Skin epidermis (tissue), 12 donors: Measurements from ENCODE around the gene ALOX15B.

Source experiments
- H3K27ac ChIP-seq, 21 experiments: fragments of 200-600 bp; sonication (generic) in 11 of 21; one replicate each; pipeline ENCODE4 v1.5.0; 2020; ENCODE audit warnings: mild to moderate bottlenecking in 3 of 21, inconsistent platforms in 2 of 21, moderate library complexity in 2 of 21
- H3K4me3 ChIP-seq, 7 experiments: fragments of 200-600 bp; sonication (generic) in 2 of 7; one replicate each; pipeline ENCODE4 v1.5.0; 2020; ENCODE audit warnings: inconsistent platforms in 2 of 7, mild to moderate bottlenecking in 2 of 7, moderate library complexity in 1 of 7

ALOX15B gene

GRCh38 chr17:8031261-8031661, 7.6 kb upstream of the ALOX15B start:
- no peak overlapping the region for H3K27ac ChIP-seq

GRCh38 chr17:8031950-8032349, 6.9 kb upstream of the ALOX15B start:
- H3K4me3 ChIP-seq: no peak overlapping the region
- no peak overlapping the region for H3K27ac ChIP-seq

More at GRCh38 chr17:8031261-8031661, 7.6 kb upstream of the ALOX15B start:
- H3K4me3 ChIP-seq: no peak overlapping the region

DNA sequence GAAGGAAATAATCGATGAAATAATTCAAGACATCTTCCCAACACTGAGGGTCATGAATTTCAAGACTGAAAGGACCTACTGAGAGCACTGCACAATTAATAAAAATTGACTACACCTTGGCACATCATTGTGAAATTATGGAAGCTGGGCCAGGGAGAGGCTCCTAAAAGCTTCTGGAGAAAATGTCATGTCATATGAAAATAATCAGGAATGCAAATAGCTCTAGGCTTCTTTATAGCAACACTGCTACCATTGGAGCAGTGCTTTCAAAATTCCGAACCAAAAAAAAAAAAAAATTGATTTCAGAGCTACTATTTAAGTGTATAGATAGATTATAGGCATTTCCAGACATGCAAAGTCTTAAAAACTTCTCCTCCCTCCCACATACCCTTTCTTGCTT, 6.4 kb upstream of the ALOX15B start:
- H3K27ac ChIP-seq: no peak overlapping the region
- H3K4me3 ChIP-seq: no peak overlapping the region

- peak overlapping the region in 6 of 21 experiments; percentile 10 to 68 (median 47) for H3K27ac ChIP-seq
Observed at GRCh38 chr17:8039611-8040168, 831 bp downstream of the ALOX15B start.

GRCh38 chr17:8041249-8041928, 2.5 kb downstream of the ALOX15B start:
- Histone ChIP-seq H3K4me3 (no peak overlapping the region), H3K27ac (peak overlapping the region in 7 of 21 experiments; percentile 2 to 68 (median 21))

More at GRCh38 chr17:8039611-8040168, 831 bp downstream of the ALOX15B start:
- H3K4me3 ChIP-seq: peak overlapping the region in 6 of 7 experiments; percentile 14 to 36 (median 20)

DNA sequence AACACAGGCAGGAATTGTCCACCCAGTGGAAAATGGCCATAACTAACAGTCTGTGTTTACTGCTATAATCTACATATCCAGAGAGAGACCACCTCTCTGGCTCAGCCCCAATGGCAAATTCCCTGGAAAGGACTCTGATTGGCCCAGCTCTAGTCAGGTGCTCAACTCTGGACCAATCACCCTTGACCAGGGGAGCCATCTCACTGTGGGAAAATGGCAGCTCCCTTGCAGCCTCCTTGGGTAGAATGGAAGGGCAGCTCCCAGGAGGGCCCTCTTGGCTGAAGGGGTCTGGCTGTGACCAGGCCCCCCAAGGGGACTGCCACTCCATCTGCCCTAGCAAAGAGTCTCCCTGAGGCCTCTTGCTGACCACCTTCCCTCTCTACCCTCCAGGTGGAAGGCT, 3.1 kb downstream of the ALOX15B start:
- Histone ChIP-seq H3K4me3 (no peak overlapping the region), H3K27ac (peak overlapping the region in 1 of 21 experiments; percentile 68)

DNA sequence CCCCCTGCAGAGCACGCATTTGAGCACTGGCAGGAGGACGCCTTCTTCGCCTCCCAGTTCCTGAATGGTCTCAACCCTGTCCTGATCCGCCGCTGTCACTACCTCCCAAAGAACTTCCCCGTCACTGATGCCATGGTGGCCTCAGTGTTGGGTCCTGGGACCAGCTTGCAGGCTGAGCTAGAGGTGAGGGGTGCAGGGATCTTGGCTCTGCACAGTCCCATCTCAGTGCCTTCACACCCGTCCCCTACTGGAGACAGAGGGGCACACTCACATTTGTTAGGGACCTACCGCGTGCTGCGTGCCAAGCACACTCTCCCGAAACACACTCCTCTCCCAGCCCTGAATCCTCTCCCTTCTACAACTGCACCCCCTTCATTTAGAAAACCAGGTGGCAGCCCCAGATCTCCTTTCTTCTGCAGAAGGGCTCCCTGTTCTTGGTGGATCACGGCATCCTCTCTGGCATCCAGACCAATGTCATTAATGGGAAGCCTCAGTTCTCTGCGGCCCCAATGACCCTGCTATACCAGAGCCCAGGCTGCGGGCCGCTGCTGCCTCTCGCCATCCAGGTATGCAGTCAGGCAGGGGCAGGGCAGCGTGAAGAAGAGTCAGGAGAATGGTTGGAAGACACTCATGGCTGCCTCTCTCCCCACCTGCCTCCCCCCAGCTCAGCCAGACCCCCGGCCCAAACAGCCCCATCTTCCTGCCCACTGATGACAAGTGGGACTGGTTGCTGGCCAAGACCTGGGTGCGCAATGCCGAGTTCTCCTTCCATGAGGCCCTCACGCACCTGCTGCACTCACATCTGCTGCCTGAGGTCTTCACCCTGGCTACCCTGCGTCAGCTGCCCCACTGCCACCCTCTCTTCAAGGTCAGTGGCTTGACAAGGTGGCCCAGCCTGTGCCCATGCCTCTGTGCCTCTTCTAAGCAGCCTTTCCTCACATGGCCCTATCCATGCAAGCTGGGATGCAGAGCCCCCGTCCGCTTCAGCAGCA, 6.3 kb downstream of the ALOX15B start:
- Histone ChIP-seq H3K27ac (no peak overlapping the region), H3K4me3 (no peak overlapping the region)

- H3K4me3 ChIP-seq: no peak overlapping the region
- no peak overlapping the region for H3K27ac ChIP-seq
Observed at GRCh38 chr17:8046306-8046928, 7.6 kb downstream of the ALOX15B start.

GRCh38 chr17:8046929-8047768, 8.3 kb downstream of the ALOX15B start:
- no peak overlapping the region for H3K4me3 ChIP-seq
- no peak overlapping the region for H3K27ac ChIP-seq

DNA sequence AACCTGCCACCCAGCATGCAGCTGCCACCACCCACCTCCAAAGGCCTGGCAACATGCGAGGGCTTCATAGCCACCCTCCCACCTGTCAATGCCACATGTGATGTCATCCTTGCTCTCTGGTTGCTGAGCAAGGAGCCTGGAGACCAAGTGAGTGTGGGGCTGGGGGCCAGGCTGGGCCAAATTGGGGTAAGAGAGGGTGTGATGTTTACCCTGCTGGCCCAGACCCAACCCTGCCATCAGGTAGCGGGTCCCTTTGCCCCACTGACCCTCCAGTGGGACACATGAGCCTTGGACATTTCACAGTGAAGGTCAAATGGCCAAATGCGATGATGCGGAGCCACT, 8.9 kb downstream of the ALOX15B start:
- Histone ChIP-seq H3K27ac (no peak overlapping the region), H3K4me3 (no peak overlapping the region)

DNA sequence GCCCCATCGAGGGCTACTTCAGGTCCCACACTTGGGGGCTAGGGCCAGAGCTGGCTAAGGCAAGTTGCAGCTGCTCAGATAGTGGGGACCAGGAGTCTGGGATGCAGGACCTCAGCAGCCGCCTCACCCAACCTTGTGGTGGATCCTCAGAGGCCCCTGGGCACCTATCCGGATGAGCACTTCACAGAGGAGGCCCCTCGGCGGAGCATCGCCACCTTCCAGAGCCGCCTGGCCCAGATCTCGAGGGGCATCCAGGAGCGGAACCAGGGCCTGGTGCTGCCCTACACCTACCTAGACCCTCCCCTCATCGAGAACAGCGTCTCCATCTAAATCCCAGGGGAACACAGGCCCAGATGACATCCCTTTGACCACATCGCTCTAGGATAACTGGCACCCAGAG, 9.4 kb downstream of the ALOX15B start:
- no peak overlapping the region for H3K4me3 ChIP-seq
- H3K27ac ChIP-seq: no peak overlapping the region

- Histone ChIP-seq H3K27ac (no peak overlapping the region), H3K4me3 (no peak overlapping the region)
Observed at GRCh38 chr17:8048736-8049135, 9.9 kb downstream of the ALOX15B start.

DNA sequence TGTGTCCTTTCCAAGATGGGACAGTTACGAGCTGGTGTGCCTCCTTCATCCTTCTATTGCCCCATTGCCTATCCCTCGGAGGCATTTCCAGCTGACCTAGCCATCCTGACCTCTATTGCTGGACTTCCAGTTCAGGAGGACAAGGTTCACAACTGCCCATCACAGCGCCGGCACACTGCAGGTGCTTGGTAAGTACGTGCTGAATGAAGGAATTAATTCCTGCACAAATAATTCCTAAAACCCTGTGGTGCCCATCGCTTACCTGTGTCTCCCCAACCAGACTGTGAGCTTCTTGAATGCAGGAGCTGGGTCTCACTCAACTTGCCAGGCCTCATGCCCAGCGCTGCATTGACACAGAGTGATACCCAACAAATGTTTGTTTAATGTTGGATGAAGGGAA, 13.0 kb downstream of the ALOX15B start:
- H3K4me3 ChIP-seq: no peak overlapping the region
- H3K27ac ChIP-seq: no peak overlapping the region

DNA sequence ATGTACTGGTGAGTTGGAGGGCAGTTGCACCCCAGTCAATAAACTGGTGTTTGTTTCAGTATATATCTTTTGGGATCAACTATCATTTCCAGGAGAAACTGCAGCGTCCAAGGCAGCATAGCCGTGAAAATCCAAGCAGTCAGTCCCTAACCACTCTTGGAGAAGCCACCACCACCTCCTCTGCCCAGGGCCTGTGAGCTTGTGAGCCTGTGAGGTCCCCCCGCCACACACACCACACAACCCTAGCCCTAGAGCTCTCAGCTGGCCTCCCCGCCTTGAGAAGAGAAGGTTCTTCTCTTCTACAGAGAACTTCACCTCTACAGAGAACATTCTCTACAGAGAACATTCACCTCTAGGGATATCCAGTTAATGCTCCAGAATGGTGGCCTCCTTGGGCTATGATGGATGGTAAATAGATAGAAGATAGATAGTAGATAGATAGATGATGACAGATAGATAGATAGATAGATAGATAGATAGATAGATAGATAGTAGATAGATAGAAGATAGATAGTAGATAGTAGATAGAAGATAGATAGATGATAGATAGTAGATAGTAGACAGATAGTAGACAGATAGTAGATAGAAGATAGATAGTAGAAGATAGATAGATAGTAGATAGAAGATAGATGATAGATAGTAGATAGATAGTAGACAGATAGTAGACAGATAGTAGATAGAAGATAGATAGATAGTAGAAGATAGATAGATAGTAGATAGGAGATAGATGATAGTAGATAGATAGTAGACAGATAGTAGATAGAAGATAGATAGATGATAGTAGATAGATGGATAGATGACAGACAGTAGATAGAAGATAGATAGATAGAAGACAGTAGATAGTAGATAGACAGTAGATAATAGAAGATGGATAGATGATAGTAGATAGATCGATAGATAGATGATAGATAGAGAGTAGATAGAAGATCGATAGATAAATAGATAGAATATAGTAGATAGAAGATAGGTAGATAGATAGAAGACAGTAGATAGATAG, 13.7 kb downstream of the ALOX15B start:
- no peak overlapping the region for H3K27ac ChIP-seq
- H3K4me3 ChIP-seq: no peak overlapping the region

GRCh38 chr17:8053600-8053999, 14.7 kb downstream of the ALOX15B start:
- H3K27ac ChIP-seq: peak overlapping the region in 1 of 21 experiments; percentile 31

GRCh38 chr17:8055851-8056231, 17.0 kb downstream of the ALOX15B start:
- no peak overlapping the region for H3K4me3 ChIP-seq
- peak overlapping the region in 5 of 21 experiments; percentile 7 to 82 (median 51) for H3K27ac ChIP-seq

More at GRCh38 chr17:8053600-8053999, 14.7 kb downstream of the ALOX15B start:
- no peak overlapping the region for H3K4me3 ChIP-seq

DNA sequence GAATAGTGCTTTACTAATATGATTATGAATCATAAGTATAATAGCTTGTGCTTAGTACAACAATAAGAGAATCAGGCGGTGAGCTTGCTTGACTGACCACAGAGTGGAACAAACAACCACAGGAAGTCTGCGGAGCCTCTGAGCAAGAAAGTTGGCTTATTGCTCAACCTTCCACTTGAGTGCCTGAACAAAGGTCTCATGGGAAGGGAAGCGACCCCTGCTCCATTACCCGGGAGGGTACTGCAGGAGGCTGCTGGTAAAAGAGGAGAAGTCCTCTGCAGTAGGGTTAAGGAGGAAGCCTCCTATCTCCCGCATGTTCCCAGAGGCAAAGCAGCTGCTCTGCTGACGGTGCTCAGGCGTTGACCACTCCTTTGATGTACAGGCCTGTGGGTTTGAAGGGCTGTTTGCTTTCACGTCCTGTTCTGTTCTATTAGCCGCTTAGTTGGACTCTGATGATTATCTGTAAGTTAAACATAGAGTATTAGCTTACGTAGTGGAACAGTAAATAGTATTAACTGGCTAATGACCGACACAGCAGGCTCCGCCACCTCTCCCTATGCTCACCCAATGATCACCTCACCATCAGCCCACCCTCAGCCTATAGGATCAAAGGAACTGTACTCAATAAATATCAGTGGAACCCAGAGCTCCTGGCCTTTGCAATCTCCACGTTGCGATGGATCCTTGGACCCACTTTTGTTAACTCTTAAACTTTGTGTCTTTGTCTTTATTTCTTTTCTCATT, 17.5 kb downstream of the ALOX15B start:
- no peak overlapping the region for H3K4me3 ChIP-seq
- peak overlapping the region in 7 of 21 experiments; percentile 7 to 82 (median 27) for H3K27ac ChIP-seq
